IPS-20b (cell line): ENCODE data around the gene KCNQ2.

Source experiments
- H3K27ac ChIP-seq: one replicate; pipeline ENCODE4 v1.5.1; 2013; ENCODE audit warnings: low read length
- H3K27me3 ChIP-seq: 2 replicates; pipeline ENCODE4 v1.6.1; 2013; ENCODE audit warnings: mild to moderate bottlenecking, low read length, inconsistent platforms; ENCODE audit not compliant: insufficient read depth
- H3K36me3 ChIP-seq: 2 replicates; pipeline ENCODE4 v1.6.1; 2013; ENCODE audit warnings: low read depth, mild to moderate bottlenecking, inconsistent platforms, low read length, moderate library complexity; ENCODE audit not compliant: insufficient read depth
- H3K4me1 ChIP-seq: 2 replicates; pipeline ENCODE4 v1.6.1; 2013; ENCODE audit warnings: mild to moderate bottlenecking, control low read depth, inconsistent platforms, low read length, moderate library complexity; ENCODE audit not compliant: insufficient read depth
- H3K4me3 ChIP-seq: 2 replicates; pipeline ENCODE4 v1.5.1; 2013; ENCODE audit warnings: mild to moderate bottlenecking, low read length, inconsistent platforms
- H3K9ac ChIP-seq: 2 replicates; pipeline ENCODE4 v1.6.1; 2013; ENCODE audit warnings: low read depth, mild to moderate bottlenecking, inconsistent platforms, low read length, moderate library complexity
- H3K9me3 ChIP-seq: 2 replicates; pipeline ENCODE4 v1.6.1; 2013; ENCODE audit warnings: mild to moderate bottlenecking, low read depth, low read length, inconsistent platforms; ENCODE audit not compliant: insufficient read depth

The KCNQ2 gene

GRCh38 chr20:63500902-63501817 is 28.7 kb upstream of the KCNQ2 start:
- Histone ChIP-seq H3K27ac (no peak overlapping the region), H3K36me3 (no peaks in the 10 kb centered on the region), H3K9ac (no peak overlapping the region), H3K27me3 (peaks cover 56% of the 10 kb centered on the region), H3K4me1 (no peaks in the 10 kb centered on the region; the same call in 1 of the 2 replicates), H3K9me3 (no peaks in the 10 kb centered on the region), H3K4me3 (0 out of 2 replicates have a peak overlapping the region, but pooled peaks have one; percentile 70)

- Histone ChIP-seq H3K9ac (no peak overlapping the region), H3K36me3 (no peaks in the 10 kb centered on the region), H3K27me3 (peaks cover 63% of the 10 kb centered on the region), H3K4me1 (no peaks in the 10 kb centered on the region; the same call in 1 of the 2 replicates), H3K4me3 (no peak overlapping the region), H3K9me3 (no peaks in the 10 kb centered on the region), H3K27ac (no peak overlapping the region)
Measured at GRCh38 chr20:63500151-63500901, 27.9 kb upstream of the KCNQ2 start.

GRCh38 chr20:63499338-63499969 is 27.0 kb upstream of the KCNQ2 start:
- Histone ChIP-seq H3K9ac (no peak overlapping the region), H3K9me3 (no peaks in the 10 kb centered on the region), H3K27ac (no peak overlapping the region), H3K4me3 (peak overlapping the region; percentile 56; the same call in 1 of the 2 replicates), H3K4me1 (no peaks in the 10 kb centered on the region; the same call in 1 of the 2 replicates), H3K27me3 (peaks cover 63% of the 10 kb centered on the region), H3K36me3 (no peaks in the 10 kb centered on the region)

- no peak within 1 kb of the TSS for H3K9ac ChIP-seq
Measured at GRCh38 chr20:63498960-63499337, 26.5 kb upstream of the KCNQ2 start, which contains the start of gene EEF1A2. EEF1A2 (minus strand) TSS chr20:63499083; CDS start chr20:63497763, 1,320 bp downstream.

GRCh38 chr20:63497946-63498935 is 25.8 kb upstream of the KCNQ2 start:
- H3K36me3 ChIP-seq = no peaks in the 10 kb centered on the region
- no peak overlapping the region for H3K9ac ChIP-seq
- H3K9me3 ChIP-seq = no peaks in the 10 kb centered on the region
- H3K27me3 ChIP-seq = peaks cover 55% of the 10 kb centered on the region
- H3K4me3 ChIP-seq = peak overlapping the region; percentile 47; the same call in 1 of the 2 replicates
- H3K27ac ChIP-seq = no peak overlapping the region
- no peaks in the 10 kb centered on the region; the same call in 1 of the 2 replicates for H3K4me1 ChIP-seq

More at GRCh38 chr20:63498960-63499337, 26.5 kb upstream of the KCNQ2 start, which contains the start of gene EEF1A2:
- no peaks in the 10 kb centered on the region; the same call in 1 of the 2 replicates for H3K4me1 ChIP-seq
- H3K27me3 ChIP-seq = peaks cover 60% of the 10 kb centered on the region
- H3K9me3 ChIP-seq = no peaks in the 10 kb centered on the region
- H3K27ac ChIP-seq = no peak within 1 kb of the TSS
- no peaks in the 10 kb centered on the region for H3K36me3 ChIP-seq
- H3K4me3 ChIP-seq = peak within 1 kb of the TSS; percentile 56; the same call in 1 of the 2 replicates

GRCh38 chr20:63497138-63497945 is 24.9 kb upstream of the KCNQ2 start:
- Histone ChIP-seq H3K27me3 (peaks cover 55% of the 10 kb centered on the region), H3K4me3 (no peak overlapping the region; the same call in 1 of the 2 replicates), H3K36me3 (peaks cover 5% of the 10 kb centered on the region), H3K9ac (no peak overlapping the region), H3K9me3 (peaks cover 2% of the 10 kb centered on the region; the same call in 1 of the 2 replicates), H3K4me1 (no peaks in the 10 kb centered on the region; the same call in 1 of the 2 replicates), H3K27ac (no peak overlapping the region)

GRCh38 chr20:63496596-63497120 is 24.2 kb upstream of the KCNQ2 start:
- H3K9me3 ChIP-seq = peaks cover 3% of the 10 kb centered on the region; the same call in 1 of the 2 replicates
- peaks cover 8% of the 10 kb centered on the region for H3K36me3 ChIP-seq
- H3K4me3 ChIP-seq = no peak overlapping the region
- no peak overlapping the region for H3K9ac ChIP-seq
- no peaks in the 10 kb centered on the region; the same call in 1 of the 2 replicates for H3K4me1 ChIP-seq
- H3K27me3 ChIP-seq = peaks cover 55% of the 10 kb centered on the region
- H3K27ac ChIP-seq = no peak overlapping the region

GRCh38 chr20:63495741-63496595 is 23.5 kb upstream of the KCNQ2 start:
- Histone ChIP-seq H3K4me3 (peak overlapping the region; percentile 50; the same call in 1 of the 2 replicates), H3K36me3 (peaks cover 8% of the 10 kb centered on the region), H3K9ac (no peak overlapping the region)

GRCh38 chr20:63495167-63495720 is 22.8 kb upstream of the KCNQ2 start:
- Histone ChIP-seq H3K9ac (no peak overlapping the region), H3K27ac (no peak overlapping the region), H3K4me1 (no peaks in the 10 kb centered on the region), H3K9me3 (peaks cover 3% of the 10 kb centered on the region; the same call in 1 of the 2 replicates), H3K27me3 (peaks cover 52% of the 10 kb centered on the region), H3K36me3 (peaks cover 8% of the 10 kb centered on the region), H3K4me3 (no peak overlapping the region)

More at GRCh38 chr20:63495741-63496595, 23.5 kb upstream of the KCNQ2 start:
- H3K9me3 ChIP-seq = peaks cover 3% of the 10 kb centered on the region; the same call in 1 of the 2 replicates
- H3K27me3 ChIP-seq = peaks cover 54% of the 10 kb centered on the region
- no peak overlapping the region for H3K27ac ChIP-seq
- no peaks in the 10 kb centered on the region for H3K4me1 ChIP-seq
